Stimulated activated CD4-positive, alpha-beta T cell treated with anti-CD3 and anti-CD28 coated beads, Interleukin-1b, Interleukin-23, amount 100 ng/mL, for 48 hours (primary cell): ENCODE measurements around the gene PPP1R14B.

Experiments
- DNase-seq: peaks from one replicate; pipeline ENCODE4 v3.0.0-alpha.2; 2020

PPP1R14B gene

DNA sequence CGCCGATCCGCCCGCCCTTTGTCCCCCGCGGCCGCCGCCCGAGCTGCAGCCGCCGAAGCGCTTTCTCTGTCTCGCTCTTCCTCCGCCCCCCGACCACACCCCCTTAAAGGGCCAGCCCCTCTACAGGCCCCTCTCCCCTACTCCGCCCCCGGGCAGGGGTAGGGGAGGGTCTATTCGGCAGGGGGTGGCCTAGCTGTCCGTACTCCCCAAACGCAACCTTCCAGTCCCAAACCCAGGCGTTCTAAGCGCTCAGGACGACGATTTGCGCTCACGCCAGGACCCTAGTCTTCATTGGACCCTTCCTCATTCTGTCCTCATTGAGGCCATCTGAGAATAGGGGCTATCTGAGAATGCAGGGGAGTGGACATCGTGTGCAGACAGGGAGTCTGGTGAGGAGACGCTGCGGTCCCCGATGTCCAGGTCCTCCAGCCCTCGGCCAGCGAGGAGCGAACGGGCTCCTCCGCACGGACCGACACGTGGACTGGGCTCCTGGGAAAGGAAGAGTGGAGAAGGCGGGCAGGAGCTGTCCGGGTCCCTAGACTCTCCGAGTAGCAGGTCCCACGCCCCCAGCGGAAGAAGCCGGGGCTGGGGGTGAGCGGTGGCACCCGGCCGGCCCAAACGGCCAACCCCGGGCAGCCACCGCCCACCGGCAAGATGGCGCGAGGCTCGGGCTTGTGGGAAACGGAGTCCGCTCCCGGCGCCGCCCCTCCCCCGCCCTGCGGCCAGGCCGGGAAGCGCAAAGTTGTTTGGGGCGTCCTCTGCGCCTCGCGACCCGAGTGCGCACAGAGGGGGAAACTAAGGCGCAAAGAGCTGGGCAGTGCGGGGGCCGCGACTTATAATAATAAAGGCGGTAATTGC, at the start of gene PPP1R14B:
PPP1R14B (minus strand) TSS at position 73 of the 858 bp plus-strand sequence. CDS start 270 bp downstream, outside the sequence.
- peak; percentile 80 for DNase-seq

DNA sequence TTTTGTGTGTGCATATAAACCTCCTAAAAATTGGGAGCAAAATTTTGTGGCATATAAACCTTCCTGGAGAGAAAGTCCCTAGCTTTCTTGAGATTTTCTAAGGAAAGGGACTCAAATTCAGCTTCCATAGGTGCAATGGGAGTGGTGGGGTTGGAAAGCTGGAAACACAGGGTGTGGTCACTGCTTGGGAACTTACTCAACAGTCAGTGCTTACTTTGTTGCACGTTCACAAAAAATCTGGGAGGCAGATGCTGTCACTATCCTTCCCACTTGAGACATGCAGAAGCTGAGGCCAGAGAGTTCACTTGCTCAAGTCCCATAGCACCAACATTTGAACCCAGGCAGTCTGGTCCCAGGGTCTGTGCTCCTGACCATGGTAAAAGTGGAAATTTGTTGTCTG, 49.5 kb upstream of the PPP1R14B start:
- no peak for DNase-seq

DNA sequence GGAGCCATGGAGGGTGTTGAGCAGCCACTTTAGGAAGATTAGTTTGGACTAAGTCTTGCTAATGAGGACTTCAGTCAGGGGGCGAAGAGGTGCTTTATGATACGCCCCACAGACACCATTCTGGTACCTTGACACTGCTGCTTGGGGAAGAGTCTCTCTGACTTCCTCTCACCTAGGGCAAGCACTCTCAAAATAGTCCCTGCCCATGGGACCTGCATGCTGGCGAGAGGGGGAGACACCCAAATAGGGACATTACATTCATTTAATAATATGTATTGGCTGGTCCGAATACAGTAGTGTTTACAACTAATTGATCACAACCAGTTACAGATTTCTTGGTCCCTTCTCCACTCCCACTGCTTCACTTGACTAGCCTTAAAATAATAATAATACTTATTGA, 49.0 kb upstream of the PPP1R14B start:
- no peak for DNase-seq

GRCh38 chr11:64294774-64295173, 48.0 kb upstream of the PPP1R14B start:
- no peak for DNase-seq

- DNase-seq, result no peak
These were observed 45.9 kb upstream of the PPP1R14B start for GRCh38 chr11:64292460-64293254.

GRCh38 chr11:64291752-64292459, 45.2 kb upstream of the PPP1R14B start:
- no peak for DNase-seq

DNA sequence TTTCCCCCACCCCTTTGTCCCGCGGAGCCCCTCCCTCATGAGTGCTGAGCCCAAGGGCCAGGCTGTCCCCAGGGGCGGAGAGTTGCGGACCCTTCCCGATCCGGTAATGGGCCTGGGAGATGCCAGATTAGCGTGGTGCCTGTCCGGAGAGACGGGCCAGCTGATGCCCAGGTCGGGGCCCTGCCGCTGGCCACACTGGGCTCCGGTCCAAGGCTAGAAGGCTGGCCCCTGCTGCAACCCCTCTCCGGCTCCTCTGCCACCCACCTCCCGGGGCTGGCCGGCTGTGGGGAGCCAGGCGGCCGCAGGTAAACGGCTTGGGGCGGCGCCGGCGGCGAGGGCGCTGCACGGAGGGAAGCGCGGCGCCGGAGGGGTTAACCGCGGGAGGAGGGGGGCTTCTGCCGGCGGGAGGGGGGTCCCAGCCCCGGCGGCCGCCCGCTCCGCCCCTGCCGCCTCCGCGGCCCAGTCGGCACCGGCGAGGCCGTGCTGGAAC, 44.6 kb upstream of the PPP1R14B start, which contains the start of gene KCNK4:
KCNK4 (plus strand) TSS at position 41 of the 490 bp plus-strand sequence. CDS start 1,717 bp downstream, outside the sequence.
- DNase-seq, result no peak

DNA sequence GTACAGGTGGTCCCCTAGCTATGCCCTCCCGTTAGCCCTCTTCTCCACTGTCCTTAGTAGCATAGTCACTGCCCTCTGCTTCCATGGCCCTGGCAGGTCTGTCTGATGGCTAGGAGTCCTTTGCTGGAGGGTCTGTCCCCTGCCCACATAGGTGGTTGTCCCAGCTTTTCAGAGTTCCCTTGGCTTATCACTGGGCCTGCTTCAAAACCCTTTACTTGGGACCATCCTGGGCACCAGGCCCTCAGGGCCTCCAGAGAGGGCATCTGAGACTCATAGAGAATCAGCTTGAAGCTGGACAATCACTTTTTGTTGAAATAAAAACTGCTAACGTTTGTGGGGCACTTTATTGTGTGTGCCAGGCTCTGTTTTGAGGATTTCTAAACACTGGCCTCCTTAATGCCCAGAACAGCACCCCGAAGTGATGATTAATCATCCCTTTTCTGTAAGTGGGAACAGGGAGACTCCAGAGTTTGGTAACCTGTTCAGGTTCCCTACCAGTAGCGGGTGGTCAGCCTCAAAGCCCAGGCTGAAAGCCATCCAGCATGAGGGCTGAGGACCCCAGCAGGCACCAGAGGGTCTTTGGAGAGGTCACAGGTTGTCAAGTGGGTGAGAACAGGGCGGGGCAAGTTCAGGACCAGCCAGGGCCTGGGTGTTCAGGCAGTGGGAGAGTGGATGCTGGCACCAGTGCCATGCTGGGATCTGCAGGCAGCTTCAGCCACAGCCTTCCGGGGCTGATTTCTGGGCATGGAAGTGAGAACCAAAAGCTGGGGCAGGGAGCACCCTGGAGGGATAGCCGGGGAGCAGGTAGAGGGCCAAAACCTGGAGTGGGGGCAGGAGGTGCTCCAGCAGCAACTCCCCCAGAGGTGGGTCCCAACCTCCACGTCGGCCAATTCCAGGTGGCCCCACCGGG, 43.9 kb upstream of the PPP1R14B start:
- no peak for DNase-seq

DNA sequence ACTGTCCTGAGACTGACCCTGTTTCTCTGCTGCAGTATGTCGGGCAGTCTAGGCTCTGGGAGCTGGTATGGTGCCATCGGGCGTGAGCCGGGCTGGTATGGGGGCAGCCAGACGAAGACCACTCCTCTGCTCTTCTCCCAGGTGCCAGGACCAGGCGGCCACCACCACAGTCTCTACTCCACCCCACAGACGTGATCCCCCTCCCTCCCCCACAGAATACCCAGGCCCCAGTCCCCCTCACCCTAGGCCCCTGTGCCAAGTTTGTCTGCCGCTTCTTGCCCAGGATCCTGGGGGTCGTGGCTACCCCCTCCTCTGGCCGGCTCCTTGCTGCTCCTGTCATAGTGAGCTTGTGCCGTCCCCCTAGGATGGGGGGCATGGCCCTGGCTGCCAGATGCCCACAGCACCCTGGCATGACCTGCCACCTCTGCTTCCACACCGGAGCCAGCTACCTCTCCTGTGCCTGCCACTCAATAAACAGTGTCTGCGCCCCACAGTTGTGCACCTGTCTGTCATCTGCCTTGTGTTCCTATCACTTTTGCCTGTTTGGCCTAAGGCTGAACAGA, 42.3 kb upstream of the PPP1R14B start:
- DNase-seq, result no peak

DNA sequence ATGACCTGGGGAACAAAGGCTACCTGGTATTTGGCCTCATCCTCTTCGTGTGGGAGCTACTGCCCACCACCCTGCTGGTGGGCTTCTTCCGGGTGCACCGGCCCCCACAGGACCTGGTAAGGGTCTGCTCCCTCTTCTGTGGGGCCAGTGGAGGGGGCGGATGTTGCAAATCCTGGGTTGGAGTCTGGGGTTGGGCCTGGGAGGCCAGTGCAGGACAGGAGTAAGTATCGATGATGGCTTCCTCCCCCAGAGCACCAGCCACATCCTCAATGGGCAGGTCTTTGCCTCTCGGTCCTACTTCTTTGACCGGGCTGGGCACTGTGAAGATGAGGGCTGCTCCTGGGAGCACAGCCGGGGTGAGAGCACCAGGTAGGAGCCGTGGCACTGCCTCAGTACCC, 41.6 kb upstream of the PPP1R14B start:
- DNase-seq, result no peak

DNA sequence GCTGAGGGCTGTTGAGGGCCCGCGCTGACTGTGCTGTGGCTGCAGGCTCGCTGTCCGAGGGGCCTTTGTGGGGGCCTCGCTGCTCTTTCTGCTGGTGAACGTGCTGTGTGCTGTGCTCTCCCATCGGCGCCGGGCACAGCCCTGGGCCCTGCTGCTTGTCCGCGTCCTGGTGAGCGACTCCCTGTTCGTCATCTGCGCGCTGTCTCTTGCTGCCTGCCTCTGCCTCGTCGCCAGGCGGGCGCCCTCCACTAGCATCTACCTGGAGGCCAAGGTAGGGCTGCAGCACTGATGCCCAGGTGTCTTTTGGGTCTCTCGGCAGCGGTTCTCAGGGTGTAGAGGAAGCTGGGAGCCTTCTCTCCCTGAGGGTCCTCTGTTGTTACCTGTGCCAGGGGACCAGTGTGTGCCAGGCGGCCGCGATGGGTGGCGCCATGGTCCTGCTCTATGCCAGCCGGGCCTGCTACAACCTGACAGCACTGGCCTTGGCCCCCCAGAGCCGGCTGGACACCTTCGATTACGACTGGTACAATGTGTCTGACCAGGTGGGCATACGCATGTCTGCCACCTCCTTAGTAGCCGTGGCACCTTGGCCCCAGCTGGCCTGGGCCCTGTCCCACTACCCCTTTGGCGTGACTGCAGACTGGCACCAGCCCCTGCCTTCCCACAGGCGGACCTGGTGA, 41.1 kb upstream of the PPP1R14B start:
- no peak for DNase-seq

DNA sequence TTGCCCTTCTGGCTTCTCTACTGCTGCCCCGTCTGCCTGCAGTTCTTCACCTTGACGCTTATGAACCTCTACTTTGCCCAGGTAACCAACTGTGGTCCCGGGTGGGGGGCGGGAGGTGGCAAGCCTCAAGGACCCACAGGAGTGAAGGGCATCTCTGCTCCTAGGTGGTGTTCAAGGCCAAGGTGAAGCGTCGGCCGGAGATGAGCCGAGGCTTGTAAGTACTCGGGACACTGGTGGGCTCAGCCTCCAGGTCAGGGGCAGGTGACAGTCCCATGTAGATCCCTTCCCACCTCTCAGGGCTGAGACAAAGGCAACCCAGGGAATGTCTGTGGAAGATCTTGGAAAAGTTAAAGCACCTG, 40.0 kb upstream of the PPP1R14B start:
- no peak for DNase-seq

DNA sequence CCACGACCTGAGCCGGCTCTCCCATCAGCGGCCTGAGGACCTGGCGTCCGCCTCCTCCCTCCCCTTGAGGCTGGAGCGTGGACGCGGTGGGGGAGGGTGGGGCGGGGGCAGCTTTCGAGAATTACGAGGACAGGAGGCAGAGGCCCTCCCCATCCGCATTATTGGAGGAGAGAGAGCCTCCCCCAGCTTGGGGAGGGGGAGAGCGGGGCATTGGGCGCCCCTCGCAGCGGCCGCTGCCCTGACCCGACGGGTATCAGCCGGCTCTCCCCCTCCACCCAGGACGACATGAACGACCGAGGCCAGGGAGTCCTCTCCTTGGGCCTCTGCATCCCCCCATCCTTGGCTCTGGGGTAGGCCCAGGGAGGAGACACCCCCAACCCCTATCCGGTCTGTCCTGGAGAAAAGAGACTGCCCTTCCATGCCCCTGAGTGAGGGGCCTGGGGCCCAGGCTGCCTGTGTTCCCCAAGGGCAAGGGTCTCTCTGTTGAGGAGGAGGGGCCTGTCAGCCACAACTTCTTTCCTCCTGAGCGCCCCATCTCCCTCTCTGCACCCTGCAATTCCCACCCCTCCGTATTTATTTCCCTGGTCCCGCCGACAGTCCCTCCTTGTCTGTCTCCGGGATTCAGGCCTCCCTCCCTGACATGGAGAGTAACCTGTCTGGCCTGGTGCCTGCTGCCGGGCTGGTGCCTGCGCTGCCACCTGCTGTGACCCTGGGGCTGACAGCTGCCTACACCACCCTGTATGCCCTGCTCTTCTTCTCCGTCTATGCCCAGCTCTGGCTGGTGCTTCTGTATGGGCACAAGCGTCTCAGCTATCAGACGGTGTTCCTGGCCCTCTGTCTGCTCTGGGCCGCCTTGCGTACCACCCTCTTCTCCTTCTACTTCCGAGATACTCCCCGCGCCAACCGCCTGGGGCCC, 39.4 kb upstream of the PPP1R14B start:
- DNase-seq, result no peak

- DNase-seq, result peak; percentile 84
These were observed 38.5 kb upstream of the PPP1R14B start, which contains the start of gene GPR137 for GRCh38 chr11:64284962-64285884. Gene GPR137 (plus strand): TSS chr11:64285848. CDS start chr11:64286525, 677 bp downstream.

DNA sequence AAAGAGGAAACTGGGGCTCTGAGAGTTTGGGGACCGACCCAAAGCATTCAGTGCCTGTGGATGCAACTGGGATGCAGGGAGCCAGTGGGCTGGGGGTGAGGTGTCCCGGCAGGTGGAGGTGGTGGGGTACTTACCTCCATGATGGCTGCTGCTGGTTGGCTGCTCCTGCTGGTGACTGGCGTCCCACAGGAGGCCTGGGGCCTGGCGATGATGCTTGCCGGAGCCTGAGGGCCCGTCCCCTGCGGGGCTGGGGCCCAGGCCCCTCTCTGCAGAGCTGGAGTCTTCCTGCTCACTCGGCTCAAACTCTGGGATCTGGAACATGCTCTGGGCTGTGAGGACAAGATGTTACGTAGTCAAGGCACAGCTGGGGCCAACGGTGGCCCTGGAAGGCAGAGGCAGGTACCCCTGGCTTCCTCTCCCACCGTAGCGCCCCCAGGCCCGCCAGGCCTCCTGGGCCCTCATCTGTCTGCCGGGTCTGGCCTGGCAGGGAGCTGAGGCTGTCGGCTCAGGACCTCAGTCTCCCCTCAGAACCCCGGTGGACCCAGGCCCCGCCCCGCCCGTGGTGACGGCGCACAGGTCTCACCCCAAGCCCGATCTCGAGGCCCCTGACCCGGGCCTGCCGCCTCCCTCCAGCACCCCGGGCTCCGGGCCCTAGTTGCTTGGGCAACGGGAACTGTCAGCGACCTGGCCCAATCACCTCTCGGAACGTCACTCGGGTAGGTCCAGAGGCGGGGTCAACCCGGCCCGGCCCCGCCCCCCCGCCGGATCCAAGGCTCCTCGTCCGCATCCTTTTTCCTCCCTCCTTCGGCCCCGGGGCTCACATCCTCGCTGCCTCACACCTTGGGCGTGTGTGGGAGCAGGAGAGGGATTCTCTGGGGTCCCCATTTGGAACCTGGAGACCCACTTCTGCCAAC, 37.6 kb upstream of the PPP1R14B start, which contains the start of gene BAD:
BAD (minus strand) TSS at position 618 of the 914 bp plus-strand sequence; CDS start at position 321, 297 bp downstream.
- peak; percentile 94 for DNase-seq

- no peak for DNase-seq
These were observed 36.3 kb upstream of the PPP1R14B start for GRCh38 chr11:64283092-64283491.
